Keratinocyte (primary cell): ENCODE results near the gene ARRDC1. TPM values are rescaled to one million over a fixed set of nuclear protein-coding genes. Genes with fewer than 3 reads are reported as not detected.

Source experiments
- DNase-seq: peaks from one replicate; pipeline ENCODE4 v3.0.0-alpha.2; 2011; ENCODE audit warnings: low read depth, missing footprints, low spot score
- FAIRE-seq: peaks from 2 replicates; lab custom pipeline; 2011; peaks lifted over from hg19 to GRCh38; lab: Jason Lieb, UNC
- H2AFZ ChIP-seq: 2 replicates; pipeline ENCODE4 v1.6.0; 2012; ENCODE audit warnings: low read length, control low read depth, inconsistent platforms; ENCODE audit not compliant: control insufficient read depth
- H3K27ac ChIP-seq: 2 replicates; pipeline ENCODE4 v1.5.1; 2011; ENCODE audit warnings: low read length; ENCODE audit not compliant: control insufficient read depth, insufficient read depth
- H3K27me3 ChIP-seq: 3 replicates; pipeline ENCODE4 v1.6.0; 2011; ENCODE audit warnings: low read length; ENCODE audit not compliant: control insufficient read depth, insufficient read depth; ENCODE audit errors: extremely low read depth
- H3K36me3 ChIP-seq, 2 experiments: 2 replicates in 1 of 2; 3 replicates in 1 of 2; pipeline ENCODE4 v1.5.1; 2011; ENCODE audit warnings: low read length in 2 of 2, mild to moderate bottlenecking in 1 of 2; ENCODE audit not compliant: control insufficient read depth in 2 of 2, insufficient read depth in 2 of 2; ENCODE audit errors: extremely low read depth in 1 of 2
- H3K4me1 ChIP-seq: 3 replicates; pipeline ENCODE4 v1.5.1; 2011; ENCODE audit warnings: low read length; ENCODE audit not compliant: control insufficient read depth, insufficient read depth; ENCODE audit errors: extremely low read depth
- H3K4me2 ChIP-seq: 3 replicates; pipeline ENCODE4 v1.6.0; 2011; ENCODE audit warnings: low read depth, low read length; ENCODE audit not compliant: control insufficient read depth, insufficient read depth; ENCODE audit errors: extremely low read depth
- H3K4me3 ChIP-seq, 3 experiments: fragments of 200-600 bp in 1 of 3; sonication (generic) in 1 of 3; 2 replicates in 2 of 3; 3 replicates in 1 of 3; pipeline ENCODE4 v1.5.1; 2011 to 2016; ENCODE audit warnings: low read length in 3 of 3, mild to moderate bottlenecking in 3 of 3, control low read depth in 2 of 3, inconsistent platforms in 1 of 3, low read depth in 1 of 3, mixed read lengths in 1 of 3, mixed run types in 1 of 3, moderate library complexity in 1 of 3; ENCODE audit not compliant: control insufficient read depth in 2 of 3, insufficient read depth in 2 of 3; ENCODE audit errors: extremely low read depth in 1 of 3
- H3K79me2 ChIP-seq: 2 replicates; pipeline ENCODE4 v1.6.0; 2012; ENCODE audit warnings: low read length; ENCODE audit not compliant: control insufficient read depth, insufficient read depth
- H3K9ac ChIP-seq: 3 replicates; pipeline ENCODE4 v1.6.0; 2011; ENCODE audit warnings: low read length; ENCODE audit not compliant: control insufficient read depth, insufficient read depth; ENCODE audit errors: extremely low read depth
- H3K9me1 ChIP-seq: 3 replicates; pipeline ENCODE4 v1.6.0; 2011; ENCODE audit warnings: low read length; ENCODE audit not compliant: control insufficient read depth, insufficient read depth; ENCODE audit errors: extremely low read depth
- H3K9me3 ChIP-seq: 2 replicates; pipeline ENCODE4 v1.5.1; 2012; ENCODE audit warnings: low read depth, low read length; ENCODE audit not compliant: control insufficient read depth
- H4K20me1 ChIP-seq: 3 replicates; pipeline ENCODE4 v1.6.0; 2011; ENCODE audit warnings: low read length; ENCODE audit not compliant: control insufficient read depth, insufficient read depth; ENCODE audit errors: extremely low read depth
- EZH2 ChIP-seq: IDR thresholded peaks from one replicate; pipeline ENCODE4 v1.6.1; 2012; ENCODE audit warnings: inconsistent platforms, mild to moderate bottlenecking, low read length, moderate library complexity
- dilution Hi-C: fragments of 300-500 bp; cut with MboI; formaldehyde crosslinking; loops from one replicate; pipeline ENCODE4 v1.7.0; 2020; ENCODE audit warnings: low sequenced_read_pairs; ENCODE audit not compliant: extremely low pct_ligation_motif_present
- polyA plus RNA-seq, 5 experiments: library from polyadenylated mRNA; depleted of rRNA in 3 of 5; stranded (reverse) in 3 of 5; stranded (forward) in 1 of 5; unstranded in 1 of 5; fragments of >200 nt; gene quantifications; 1 replicate in 1 of 5; 2 replicates in 3 of 5; 3 replicates in 1 of 5; pipeline versions ENCODE4 v1.2.1 to v1.2.3, GENCODE V29; 2011 to 2012; ENCODE audit warnings: missing spikeins in 2 of 5, low read depth in 1 of 5, low replicate concordance in 1 of 5
- TF ChIP-seq, protein P1 (sequence below), 3 experiments: IDR thresholded peaks in 1 of 3; conservative IDR thresholded peaks in 1 of 3; optimal IDR thresholded peaks in 1 of 3; 2 replicates in 2 of 3; 3 replicates in 1 of 3; pipeline versions ENCODE3 to v1.5.1; 2011; ENCODE audit warnings: low read length in 3 of 3, mild to moderate bottlenecking in 3 of 3, moderate library complexity in 2 of 3, control low read depth in 1 of 3, inconsistent platforms in 1 of 3; ENCODE audit not compliant: insufficient read depth in 2 of 3; ENCODE audit errors: extremely low read depth in 1 of 3

ARRDC1 gene
- polyA plus RNA-seq, 1 donor (not counting 4 experiments of a cell fraction or from before 2014, with no cell fraction given) = 94.7 TPM

DNA sequence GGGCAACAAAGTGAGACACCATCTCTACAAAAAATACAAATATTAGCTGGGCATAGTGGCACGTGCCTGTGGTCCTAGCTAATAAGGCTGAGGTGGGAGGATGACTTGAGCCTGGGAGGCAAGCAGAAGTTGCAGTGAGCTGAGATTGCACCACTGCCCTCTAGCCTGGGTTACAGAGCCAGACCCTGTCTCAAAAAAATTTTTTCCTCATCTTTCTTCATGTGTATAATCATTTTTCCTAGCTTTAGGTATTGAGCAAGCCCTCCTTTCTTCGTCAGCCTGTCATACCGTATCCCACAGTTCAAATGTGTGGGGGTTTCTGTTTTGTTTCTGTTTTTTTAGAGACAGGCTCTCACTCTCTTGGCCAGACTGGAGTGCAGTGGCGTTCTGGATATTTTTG, 54.7 kb downstream of the ARRDC1 start:
- H3K9me3 ChIP-seq = no peaks in the 10 kb centered on the region
- H3K4me1 ChIP-seq = no peaks in the 10 kb centered on the region
- DNase-seq (no peak), FAIRE-seq (no peak)
- TF ChIP-seq, protein P1, sequence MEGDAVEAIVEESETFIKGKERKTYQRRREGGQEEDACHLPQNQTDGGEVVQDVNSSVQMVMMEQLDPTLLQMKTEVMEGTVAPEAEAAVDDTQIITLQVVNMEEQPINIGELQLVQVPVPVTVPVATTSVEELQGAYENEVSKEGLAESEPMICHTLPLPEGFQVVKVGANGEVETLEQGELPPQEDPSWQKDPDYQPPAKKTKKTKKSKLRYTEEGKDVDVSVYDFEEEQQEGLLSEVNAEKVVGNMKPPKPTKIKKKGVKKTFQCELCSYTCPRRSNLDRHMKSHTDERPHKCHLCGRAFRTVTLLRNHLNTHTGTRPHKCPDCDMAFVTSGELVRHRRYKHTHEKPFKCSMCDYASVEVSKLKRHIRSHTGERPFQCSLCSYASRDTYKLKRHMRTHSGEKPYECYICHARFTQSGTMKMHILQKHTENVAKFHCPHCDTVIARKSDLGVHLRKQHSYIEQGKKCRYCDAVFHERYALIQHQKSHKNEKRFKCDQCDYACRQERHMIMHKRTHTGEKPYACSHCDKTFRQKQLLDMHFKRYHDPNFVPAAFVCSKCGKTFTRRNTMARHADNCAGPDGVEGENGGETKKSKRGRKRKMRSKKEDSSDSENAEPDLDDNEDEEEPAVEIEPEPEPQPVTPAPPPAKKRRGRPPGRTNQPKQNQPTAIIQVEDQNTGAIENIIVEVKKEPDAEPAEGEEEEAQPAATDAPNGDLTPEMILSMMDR (optimal IDR thresholded peaks at IDR 0.05 in 1 of 3, IDR thresholded peaks at IDR 0.05 in 1 of 3, conservative IDR thresholded peaks at IDR 0.05 in 1 of 3; ENCODE audit: extremely low read depth in 1 of 3, insufficient read depth in 2 of 3, low read length in 3 of 3) = no peak
- TF ChIP-seq EZH2 = no peak
- no peak overlapping the region for H3K4me3 ChIP-seq
- H2AFZ ChIP-seq = no peak overlapping the region
- peaks cover 11% of the 10 kb centered on the region for H4K20me1 ChIP-seq
- H3K79me2 ChIP-seq = peaks cover 81% of the 10 kb centered on the region
- H3K4me2 ChIP-seq = no peak overlapping the region
- no peaks in the 10 kb centered on the region for H3K9me1 ChIP-seq
- no peaks in the 10 kb centered on the region for H3K27me3 ChIP-seq
- H3K27ac ChIP-seq = no peak overlapping the region
- H3K9ac ChIP-seq = no peak overlapping the region
- peaks cover 2 to 5% of the 10 kb centered on the region in 2 experiments for H3K36me3 ChIP-seq
- dilution Hi-C loops = no loop called here

DNA sequence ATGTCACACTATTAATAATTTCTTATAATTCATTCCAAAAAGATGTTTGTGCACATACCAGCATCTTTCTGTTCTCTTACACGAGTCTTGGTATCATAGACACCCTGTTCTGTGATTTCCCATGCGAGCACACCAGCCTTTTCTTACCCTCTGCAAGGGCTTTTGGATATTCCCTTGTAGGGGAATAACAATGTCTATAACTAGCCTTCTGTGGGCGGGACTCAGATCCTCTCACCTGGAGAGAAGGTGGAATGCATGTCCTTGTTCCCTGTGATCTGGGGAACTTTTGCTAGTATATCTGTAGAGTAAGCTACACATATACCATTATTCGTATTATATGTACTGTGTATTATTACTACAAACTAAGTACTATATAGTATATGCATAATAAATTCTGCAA, 58.1 kb downstream of the ARRDC1 start:
- Histone ChIP-seq H3K4me3 (no peak overlapping the region), H3K9me1 (no peaks in the 10 kb centered on the region), H3K4me1 (no peaks in the 10 kb centered on the region), H3K27ac (no peak overlapping the region), H4K20me1 (peaks cover 17% of the 10 kb centered on the region), H3K9me3 (no peaks in the 10 kb centered on the region), H3K9ac (no peak overlapping the region), H3K27me3 (no peaks in the 10 kb centered on the region), H2AFZ (no peak overlapping the region), H3K4me2 (no peak overlapping the region), H3K36me3 (peaks cover 4 to 6% of the 10 kb centered on the region in 2 experiments), H3K79me2 (peaks cover 82% of the 10 kb centered on the region)
- dilution Hi-C loops = no loop called here
- FAIRE-seq (no peak), DNase-seq (no peak)
- TF ChIP-seq, protein P1 (optimal IDR thresholded peaks at IDR 0.05 in 1 of 3, IDR thresholded peaks at IDR 0.05 in 1 of 3, conservative IDR thresholded peaks at IDR 0.05 in 1 of 3; ENCODE audit: extremely low read depth in 1 of 3, insufficient read depth in 2 of 3, low read length in 3 of 3) = no peak
- TF ChIP-seq EZH2 = no peak
